Stimulated activated naive CD4-positive, alpha-beta T cell treated with Interleukin-2 at 50 U/mL for 16 hours (primary cell): Measurements from ENCODE around the gene INPP5A.
"Not testable (repeated sequence)": the region's sequence is repeated elsewhere in the genome, so short reads cannot be mapped to it uniquely, and the experiment has no call there.

Experiments used
- DNase-seq: peaks from one replicate; lab custom pipeline; 2025; lab: John Stamatoyannopoulos, UW

INPP5A gene

DNA sequence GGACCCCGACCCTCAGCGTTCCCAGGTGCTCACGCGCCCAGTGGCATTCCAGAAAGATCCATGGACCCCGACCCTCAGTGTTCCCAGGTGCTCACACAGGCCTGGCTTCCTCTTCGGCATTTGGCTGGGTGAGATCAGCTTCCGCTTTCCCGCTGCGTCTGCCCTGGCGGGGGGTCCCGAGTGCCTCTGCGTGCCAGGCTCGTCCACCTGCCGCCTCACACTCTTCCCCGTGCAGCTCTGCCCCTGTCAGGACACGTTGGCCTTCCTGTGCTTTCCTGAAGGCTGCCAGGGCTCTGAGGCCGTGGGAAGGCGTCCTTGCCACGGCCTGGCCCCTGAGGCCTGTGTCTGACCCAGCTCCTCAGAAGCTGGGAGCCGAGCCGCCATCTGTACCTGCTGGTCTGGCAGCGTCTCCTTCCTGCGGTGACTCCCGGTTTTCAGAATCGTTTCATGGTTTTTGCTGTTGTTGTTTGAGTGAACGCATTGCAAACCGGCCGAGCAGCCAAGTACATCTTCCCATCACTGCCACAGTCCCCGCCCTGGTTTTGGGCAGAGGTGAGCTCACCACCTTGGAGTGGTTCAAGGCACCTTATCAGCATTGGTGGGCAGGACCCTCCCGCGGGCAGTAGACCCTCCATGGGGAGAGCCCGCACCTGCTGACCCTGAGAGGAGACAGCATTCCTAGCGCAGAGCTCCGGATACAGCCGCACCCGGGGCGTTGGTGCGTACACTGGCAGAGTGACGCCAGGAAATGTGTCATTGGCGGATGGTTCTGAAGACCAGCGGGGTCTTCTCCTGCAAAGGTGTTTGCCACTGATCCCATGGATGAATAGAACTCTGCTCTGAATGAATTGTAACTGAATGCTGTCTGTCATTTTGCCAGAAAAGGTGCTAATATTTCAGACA lies 231.0 kb downstream of the INPP5A start:
- DNase-seq: no peak

DNA sequence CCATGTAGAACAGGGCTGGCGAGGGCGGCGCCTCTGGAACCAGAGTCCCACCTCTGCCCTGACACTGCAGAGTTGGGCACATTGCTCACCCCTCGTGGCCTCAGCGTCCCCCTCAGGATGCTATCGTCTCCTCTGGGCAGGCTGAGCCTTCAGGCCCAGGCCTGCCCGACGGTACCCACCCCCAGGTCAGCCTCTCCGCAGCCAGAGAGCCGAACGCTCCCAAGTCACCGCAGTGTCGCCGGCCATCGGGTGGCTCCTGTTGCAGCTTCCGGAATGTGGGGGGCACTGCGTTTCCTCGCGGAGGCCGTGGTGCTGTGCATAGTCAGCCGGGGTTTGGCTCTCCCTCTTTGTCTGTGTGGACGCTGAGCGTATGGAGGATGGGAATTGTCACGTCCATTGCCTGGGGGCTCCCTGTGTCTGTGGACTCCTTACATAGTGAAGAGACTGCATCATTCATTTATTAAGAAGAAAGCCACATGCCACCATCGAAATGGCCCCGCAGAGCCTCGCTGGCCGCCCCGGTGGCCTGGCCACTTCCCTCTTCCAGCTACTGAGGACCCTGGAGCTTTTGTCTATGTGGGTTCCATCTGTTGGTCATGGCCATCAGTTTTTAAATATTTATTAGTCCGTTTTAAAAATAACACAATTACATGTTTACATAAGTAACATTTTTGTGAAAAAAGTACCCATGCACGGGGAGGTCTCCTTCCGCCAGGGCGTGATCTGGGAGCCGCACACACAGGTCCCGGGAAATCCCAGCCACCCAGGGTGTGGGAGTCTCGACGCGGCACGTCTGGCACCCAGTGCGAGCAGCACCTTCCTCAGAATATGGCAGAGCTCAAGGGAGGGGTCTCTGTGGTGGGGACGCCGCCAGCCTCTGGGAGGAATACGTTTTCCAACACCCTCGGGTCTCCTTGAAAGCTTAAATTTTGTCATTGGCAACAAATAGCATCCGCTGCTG lies 232.8 kb downstream of the INPP5A start:
- DNase-seq: no peak

- DNase-seq: not testable (repeated sequence)
These were observed 235.2 kb downstream of the INPP5A start for GRCh38 chr10:132772816-132773215.

DNA sequence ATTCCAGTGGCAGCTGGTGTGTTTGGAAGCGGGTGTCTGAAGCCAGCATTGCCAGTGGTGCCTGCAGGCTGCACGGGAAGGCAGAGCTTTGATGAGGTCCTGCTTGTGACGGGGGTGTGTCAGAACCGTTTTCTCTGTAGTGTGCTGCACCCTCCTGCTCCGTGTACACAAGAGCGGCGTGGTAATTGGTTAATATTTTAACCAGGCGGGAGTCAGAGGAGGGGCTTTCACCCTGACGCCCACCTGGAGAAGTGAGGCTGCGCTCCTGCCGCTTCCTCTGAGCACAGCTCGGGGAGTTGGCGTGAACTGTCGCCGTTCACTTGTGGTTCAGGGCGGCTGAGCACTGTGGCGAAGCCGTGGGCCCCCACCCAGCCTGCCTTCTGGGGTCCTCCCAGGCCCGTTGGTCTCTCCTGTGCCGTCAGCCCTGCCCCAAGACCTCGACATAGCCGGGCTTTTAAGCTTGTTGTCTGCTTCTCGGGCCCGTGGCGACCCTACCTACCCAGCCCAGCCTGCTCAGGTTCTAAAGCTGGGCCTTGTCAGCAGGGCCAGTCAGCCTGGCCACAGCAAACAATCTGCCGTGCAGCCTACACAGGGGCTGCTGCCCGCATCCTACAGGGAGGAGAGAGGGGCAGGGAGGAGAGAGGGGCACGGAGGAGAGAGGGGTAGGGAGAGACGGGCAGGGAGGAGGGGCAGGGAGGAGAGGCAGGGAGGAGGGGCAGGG lies 236.8 kb downstream of the INPP5A start:
- DNase-seq: no peak

DNA sequence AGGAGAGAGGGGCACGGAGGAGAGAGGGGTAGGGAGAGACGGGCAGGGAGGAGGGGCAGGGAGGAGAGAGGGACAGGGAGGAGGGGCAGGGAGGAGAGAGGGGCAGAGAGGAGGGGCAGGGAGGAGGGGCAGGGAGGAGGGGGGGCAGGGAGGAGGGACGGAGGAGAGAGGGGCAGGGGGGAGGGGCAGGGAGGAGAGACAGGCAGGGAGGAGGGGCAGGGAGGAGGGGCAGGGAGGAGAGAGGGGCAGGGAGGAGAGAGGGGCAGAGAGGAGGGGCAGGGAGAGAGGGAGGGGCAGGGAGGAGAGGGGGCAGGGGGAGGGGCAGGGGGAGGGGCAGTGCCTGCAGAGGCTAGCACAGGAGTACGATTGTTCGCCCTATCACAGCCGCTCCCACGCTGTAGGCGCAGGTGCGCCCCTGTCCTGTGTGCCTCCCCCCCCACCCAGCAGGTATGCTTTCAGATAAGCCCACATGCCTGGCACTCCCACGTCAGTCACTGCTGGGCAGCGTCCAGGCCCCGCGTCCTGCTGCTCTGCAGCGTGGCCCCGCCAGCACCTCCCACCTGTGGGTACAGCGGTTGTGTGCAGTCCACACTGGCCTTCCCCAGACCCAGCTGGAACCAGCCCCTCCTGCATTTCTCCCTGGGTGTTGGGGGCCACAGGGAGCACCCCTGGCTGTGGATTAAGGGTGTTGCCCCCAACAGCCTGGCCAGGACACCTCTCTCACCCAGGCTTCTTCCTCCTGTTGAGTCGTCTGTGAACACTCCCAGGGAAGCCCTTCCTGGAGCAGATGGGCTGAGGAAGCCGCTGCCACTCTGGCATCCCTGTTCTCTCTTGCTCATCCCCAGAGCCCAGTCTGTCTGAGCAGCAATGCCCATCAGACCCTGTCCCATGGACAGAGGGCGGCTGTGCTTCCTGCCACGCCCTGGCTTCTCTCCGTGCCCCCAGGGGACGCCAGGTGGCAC lies 237.6 kb downstream of the INPP5A start:
- DNase-seq: no peak

- no peak for DNase-seq
These were observed 238.6 kb downstream of the INPP5A start for GRCh38 chr10:132776186-132776585.

DNA sequence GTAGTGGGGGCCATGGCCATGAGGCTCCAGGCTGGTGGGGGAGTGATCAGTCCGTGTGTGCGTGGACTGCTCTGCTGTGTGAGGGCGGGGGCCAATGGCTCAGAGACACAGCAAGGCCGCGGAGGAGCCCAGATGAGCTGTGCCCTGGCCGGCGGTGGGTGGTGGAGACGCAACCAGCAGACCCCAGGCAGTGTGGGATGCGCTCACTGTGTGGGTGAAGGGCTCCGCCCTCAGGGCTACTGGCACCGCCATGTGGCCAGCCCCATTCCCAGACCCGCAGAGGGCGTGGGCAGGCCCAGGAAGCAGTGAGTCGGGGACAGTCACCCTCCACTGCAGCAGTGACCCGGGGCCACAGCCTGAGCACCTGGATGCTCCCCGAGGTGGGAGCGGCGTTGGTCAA lies 239.2 kb downstream of the INPP5A start:
- DNase-seq: no peak

GRCh38 chr10:132777441-132777840 lies 239.9 kb downstream of the INPP5A start:
- DNase-seq: no peak

GRCh38 chr10:132779549-132780294 lies 242.1 kb downstream of the INPP5A start:
- DNase-seq: no peak

DNA sequence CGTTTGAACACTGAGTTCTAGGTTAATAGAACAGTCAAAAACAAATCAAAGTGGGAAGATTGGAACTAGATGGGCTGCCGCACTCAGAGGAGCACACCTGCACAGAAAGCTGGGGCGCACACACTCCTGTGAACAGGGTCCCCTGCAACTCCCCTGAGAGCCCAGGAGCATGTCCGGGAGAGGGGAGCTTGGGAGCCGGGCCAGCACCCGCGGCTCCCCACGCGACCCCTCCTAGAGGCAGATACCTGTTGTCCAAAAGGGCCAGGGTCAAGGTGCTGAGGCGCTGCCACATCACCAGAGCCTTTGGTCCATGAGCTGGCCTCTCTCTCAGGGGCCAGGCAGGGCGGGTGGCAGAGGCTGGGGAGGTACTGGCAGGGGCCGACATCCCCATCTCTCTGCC lies 242.8 kb downstream of the INPP5A start:
- DNase-seq: no peak

DNA sequence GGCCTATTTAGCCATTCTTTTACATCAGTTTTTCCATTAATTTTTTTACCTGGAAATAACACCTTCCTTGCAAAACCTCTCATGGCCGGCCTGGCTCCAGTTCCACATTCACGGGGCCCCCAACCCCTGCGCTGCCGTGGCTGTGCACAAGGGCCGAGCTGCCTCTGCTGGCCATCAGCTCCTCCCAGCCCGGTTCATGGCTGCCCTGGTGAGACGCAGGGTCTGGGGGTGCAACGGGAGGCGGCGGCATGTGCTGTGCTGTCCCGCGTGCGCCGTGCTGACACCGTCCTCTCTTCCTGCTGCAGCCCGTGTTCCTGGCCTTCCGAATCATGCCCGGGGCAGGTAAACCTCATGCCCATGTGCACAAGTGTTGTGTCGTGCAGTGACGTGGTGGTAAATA lies 244.0 kb downstream of the INPP5A start:
- no peak for DNase-seq

- no peak for DNase-seq
These were observed 245.8 kb downstream of the INPP5A start for GRCh38 chr10:132783165-132783939.

GRCh38 chr10:132783940-132784865 lies 246.6 kb downstream of the INPP5A start:
- no peak for DNase-seq

GRCh38 chr10:132784866-132785722 lies 247.5 kb downstream of the INPP5A start:
- DNase-seq: no peak

GRCh38 chr10:132785723-132786475 lies 248.3 kb downstream of the INPP5A start, which contains the start of gene NKX6-2:
NKX6-2 (minus strand) TSS chr10:132786147; CDS start chr10:132785948, 199 bp downstream.
- no peak for DNase-seq

- no peak for DNase-seq
These were observed 248.9 kb downstream of the INPP5A start for GRCh38 chr10:132786476-132786883.
